WTC11 (cell line): ENCODE data around the gene SLC27A6.

Experiments
- CTCF ChIP-seq: fragments of 200-600 bp; IDR thresholded peaks from 2 replicates; pipeline ENCODE4 v1.8.0; 2022; ENCODE audit warnings: antibody characterized with exemption
- TEAD4 ChIP-seq: sonication (generic); formaldehyde crosslinking; IDR thresholded peaks from 2 replicates; pipeline ENCODE4 v1.8.0; 2022; ENCODE audit warnings: mild to moderate bottlenecking, missing genetic modification reagents
- TP53 ChIP-seq: sonication (generic); formaldehyde crosslinking; IDR thresholded peaks from 2 replicates; pipeline ENCODE4 v1.8.1; 2023; ENCODE audit warnings: mild to moderate bottlenecking, missing genetic modification reagents

- TF ChIP-seq TP53 (CRISPR knock-in tag) (no peak), CTCF (no peak), TEAD4 (CRISPR knock-in tag) (no peak)
These were observed 100.4 kb downstream of the SLC27A6 start for GRCh38 chr5:129065721-129066120.
